WERI-Rb-1 (cell line): Measurements from ENCODE around the gene AKT1.

Experiments used
- DNase-seq: peaks from one replicate; pipeline ENCODE4 v3.0.0-alpha.2; 2020
- H3K27ac ChIP-seq: fragments of 250-450 bp; sonication (Bioruptor Pico); 2 replicates; pipeline ENCODE4 v1.5.1; 2020; ENCODE audit warnings: mild to moderate bottlenecking, moderate library complexity
- H3K27me3 ChIP-seq: fragments of 250-450 bp; sonication (Bioruptor Pico); 2 replicates; pipeline ENCODE4 v1.5.1; 2021; ENCODE audit warnings: mild to moderate bottlenecking, low read depth, moderate library complexity; ENCODE audit not compliant: insufficient read depth, severe bottlenecking
- H3K36me3 ChIP-seq: fragments of 250-450 bp; sonication (Bioruptor Pico); 2 replicates; pipeline ENCODE4 v1.5.1; 2020; ENCODE audit warnings: mild to moderate bottlenecking, moderate library complexity
- H3K4me3 ChIP-seq: 2 replicates; pipeline ENCODE4 v1.5.1; 2011; ENCODE audit warnings: low read depth, mild to moderate bottlenecking, control low read depth, low read length
- H3K9me3 ChIP-seq: fragments of 250-450 bp; sonication (Bioruptor Pico); 2 replicates; pipeline ENCODE4 v1.5.1; 2021; ENCODE audit warnings: mild to moderate bottlenecking, moderate library complexity; ENCODE audit not compliant: severe bottlenecking
- CTCF ChIP-seq: IDR thresholded peaks from 2 replicates; pipeline ENCODE4 v1.5.1; 2011; ENCODE audit warnings: low read depth, mild to moderate bottlenecking, control low read depth, inconsistent platforms, low read length

AKT1 gene

GRCh38 chr14:104810316-104810715, 14.8 kb upstream of the AKT1 start:
- no peak for TF ChIP-seq CTCF
- Histone ChIP-seq H3K4me3 (no peak overlapping the region), H3K27me3 (no peaks in the 10 kb centered on the region)

GRCh38 chr14:104808456-104808855, 12.9 kb upstream of the AKT1 start:
- no peaks in the 10 kb centered on the region; the same call in 1 of the 2 replicates for H3K36me3 ChIP-seq
- no peaks in the 10 kb centered on the region for H3K9me3 ChIP-seq
- no peak for TF ChIP-seq CTCF
- DNase-seq = no peak
- no peaks in the 10 kb centered on the region for H3K27me3 ChIP-seq
- no peak overlapping the region for H3K4me3 ChIP-seq
- no peak overlapping the region for H3K27ac ChIP-seq

More at GRCh38 chr14:104810316-104810715, 14.8 kb upstream of the AKT1 start:
- H3K9me3 ChIP-seq = no peaks in the 10 kb centered on the region
- no peak overlapping the region for H3K27ac ChIP-seq
- DNase-seq = no peak
- H3K36me3 ChIP-seq = peaks cover 3% of the 10 kb centered on the region; the same call in 1 of the 2 replicates

GRCh38 chr14:104806625-104807465, 11.3 kb upstream of the AKT1 start:
- no peaks in the 10 kb centered on the region for H3K36me3 ChIP-seq
- H3K27me3 ChIP-seq = peaks cover 1% of the 10 kb centered on the region
- no peak for TF ChIP-seq CTCF
- no peak overlapping the region for H3K4me3 ChIP-seq
- H3K9me3 ChIP-seq = no peaks in the 10 kb centered on the region
- no peak overlapping the region for H3K27ac ChIP-seq
- no peak for DNase-seq

- TF ChIP-seq CTCF = no peak
- no peak for DNase-seq
- Histone ChIP-seq H3K9me3 (no peaks in the 10 kb centered on the region), H3K27ac (no peak overlapping the region), H3K27me3 (peaks cover 9% of the 10 kb centered on the region), H3K4me3 (no peak overlapping the region), H3K36me3 (no peaks in the 10 kb centered on the region)
These were observed 10.5 kb upstream of the AKT1 start for GRCh38 chr14:104805941-104806624.

GRCh38 chr14:104805326-104805678, 9.8 kb upstream of the AKT1 start:
- H3K36me3 ChIP-seq = no peaks in the 10 kb centered on the region

More at GRCh38 chr14:104805326-104805678, 9.8 kb upstream of the AKT1 start:
- no peak overlapping the region for H3K27ac ChIP-seq
- no peak for DNase-seq
- no peak overlapping the region for H3K4me3 ChIP-seq
- no peaks in the 10 kb centered on the region for H3K9me3 ChIP-seq
- peaks cover 11% of the 10 kb centered on the region for H3K27me3 ChIP-seq
- TF ChIP-seq CTCF = no peak
